Stimulated activated CD8-positive, alpha-beta memory T cell treated with anti-CD3 and anti-CD28 coated beads, Interleukin-15, amount 100 ng/mL, for 24 hours (primary cell): ENCODE data around the gene SLC10A3.

ENCODE experiments used
- DNase-seq: peaks from one replicate; pipeline ENCODE4 v3.0.0-alpha.2; 2020; ENCODE audit warnings: low read depth

The SLC10A3 gene

DNA sequence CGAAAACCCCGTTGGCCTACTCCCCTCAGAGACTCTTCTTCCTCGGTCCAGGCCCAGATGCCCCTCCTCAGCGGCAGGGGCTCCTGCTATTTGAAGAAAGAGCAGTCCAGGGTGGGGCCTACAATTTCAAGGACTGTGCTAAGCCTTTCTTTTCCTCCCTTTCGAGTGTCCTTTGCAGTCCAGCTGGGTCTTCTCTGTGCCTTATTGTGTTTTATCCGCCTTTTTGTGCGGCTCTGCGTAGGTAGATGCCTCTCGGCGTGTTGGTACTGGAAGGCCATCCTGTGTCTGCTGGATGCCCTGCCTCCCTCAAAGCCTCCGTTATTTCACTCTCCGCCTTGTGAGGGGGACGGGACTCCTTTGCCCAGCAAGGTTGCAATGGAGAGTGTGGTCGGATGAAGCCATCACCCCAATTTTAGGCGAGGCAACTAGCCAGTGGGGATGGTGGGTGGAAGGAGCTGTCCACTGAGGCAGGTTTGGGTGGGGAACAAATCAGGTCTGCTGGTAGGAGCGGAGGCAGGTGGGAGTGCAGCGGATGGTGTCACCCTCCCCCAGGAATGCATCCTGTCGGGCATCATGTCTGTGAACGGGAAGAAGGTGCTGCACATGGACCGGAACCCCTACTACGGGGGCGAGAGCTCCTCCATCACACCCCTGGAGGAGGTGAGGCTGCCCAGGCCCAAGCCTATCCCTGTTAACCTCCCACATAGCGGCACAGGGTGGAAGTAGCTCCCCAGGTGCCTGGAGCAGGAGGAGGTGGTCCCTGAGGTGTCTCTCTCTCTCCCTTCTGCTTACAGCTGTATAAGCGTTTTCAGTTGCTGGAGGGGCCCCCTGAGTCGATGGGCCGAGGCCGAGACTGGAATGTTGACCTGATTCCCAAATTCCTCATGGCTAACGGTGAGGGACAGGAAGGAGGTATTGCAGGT, 52.2 kb downstream of the SLC10A3 start:
- no peak for DNase-seq
